AG08396 (cell line): ENCODE measurements around the gene MAP3K15.
"Not testable (repeated sequence)": the region's sequence is repeated elsewhere in the genome, so short reads cannot be mapped to it uniquely, and the experiment has no call there.

ENCODE experiments used
- DNase-seq: peaks from one replicate; pipeline ENCODE4 v3.0.0; 2012; ENCODE audit warnings: low spot score, mixed read lengths

MAP3K15 gene

DNA sequence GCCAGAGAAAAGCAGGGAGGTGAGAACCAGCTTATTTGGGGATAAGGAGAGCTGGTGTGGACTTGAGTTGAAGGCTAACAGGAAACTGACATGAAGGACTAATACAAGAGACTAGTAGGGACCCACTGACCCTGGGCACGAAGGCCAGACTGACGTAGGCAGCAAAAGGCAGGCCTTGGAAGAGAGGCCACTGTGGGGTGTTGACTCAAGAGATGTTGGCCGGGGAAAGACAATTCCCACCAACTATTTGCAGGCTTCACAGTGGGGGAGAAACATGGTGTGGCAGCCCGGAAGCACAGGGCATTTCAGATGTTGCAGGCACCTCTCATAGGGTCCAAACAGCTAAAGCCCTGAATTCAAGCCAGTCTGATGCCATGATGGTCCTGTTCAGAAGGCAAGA is 24.4 kb upstream of the MAP3K15 start:
- DNase-seq, result no peak

DNA sequence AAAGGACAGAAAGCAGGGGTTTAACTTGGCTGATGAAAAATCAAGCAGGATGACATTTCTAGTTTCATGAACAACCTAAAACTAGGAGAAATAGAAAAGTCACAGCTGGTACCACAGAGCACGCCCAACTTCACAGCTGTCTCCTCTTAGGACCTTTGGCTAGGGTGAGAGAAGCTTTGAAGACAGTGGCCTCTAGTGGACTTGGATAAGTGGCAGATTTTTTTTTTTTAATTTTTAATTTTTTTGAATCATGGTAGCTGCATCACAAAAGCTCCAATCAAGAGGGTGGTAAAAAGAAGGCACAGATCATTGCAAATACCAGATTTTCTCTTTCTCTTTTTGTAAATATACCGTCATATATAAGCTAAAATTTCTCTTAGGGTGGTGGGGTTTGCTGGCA is 20.2 kb upstream of the MAP3K15 start:
- peak; percentile 52 for DNase-seq

DNA sequence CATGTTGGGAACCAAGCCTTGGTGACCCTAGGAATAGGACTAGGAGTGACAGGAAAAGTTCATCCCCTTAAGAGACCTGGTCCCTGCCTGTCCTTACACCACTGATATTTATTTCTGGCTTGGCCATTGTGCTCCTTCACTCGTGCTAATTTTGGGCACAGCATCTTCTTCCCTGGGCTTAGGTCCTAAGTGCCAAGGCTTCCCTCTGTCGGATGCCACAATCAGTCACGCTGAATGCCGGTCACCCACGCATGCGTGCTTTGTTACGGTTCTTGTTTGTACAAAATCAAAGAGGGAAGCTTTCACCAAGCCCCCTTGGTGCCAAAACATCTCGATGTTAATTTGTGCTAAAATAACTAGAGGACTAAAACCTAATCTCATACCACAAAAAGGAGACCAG is 17.4 kb upstream of the MAP3K15 start:
- DNase-seq, result no peak

DNA sequence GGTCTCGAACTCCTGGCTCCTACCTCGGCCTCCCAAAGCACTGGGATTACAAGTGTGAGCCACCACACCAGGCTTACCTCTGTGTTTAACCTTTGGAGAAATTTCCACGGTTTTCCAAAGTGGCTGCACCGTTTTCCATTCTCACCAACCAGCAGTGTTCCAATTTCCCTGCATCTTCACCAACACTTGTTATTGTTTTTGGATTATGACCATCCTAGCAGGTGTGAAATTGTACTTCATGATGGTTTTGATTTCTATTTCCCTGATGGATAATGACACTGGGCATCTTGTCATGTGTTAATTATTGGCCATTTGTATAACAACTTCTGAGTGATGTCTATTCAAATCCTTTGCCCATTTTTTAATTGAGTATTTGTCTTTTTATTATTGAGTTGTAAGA is 2.7 kb upstream of the MAP3K15 start:
- no peak for DNase-seq

DNA sequence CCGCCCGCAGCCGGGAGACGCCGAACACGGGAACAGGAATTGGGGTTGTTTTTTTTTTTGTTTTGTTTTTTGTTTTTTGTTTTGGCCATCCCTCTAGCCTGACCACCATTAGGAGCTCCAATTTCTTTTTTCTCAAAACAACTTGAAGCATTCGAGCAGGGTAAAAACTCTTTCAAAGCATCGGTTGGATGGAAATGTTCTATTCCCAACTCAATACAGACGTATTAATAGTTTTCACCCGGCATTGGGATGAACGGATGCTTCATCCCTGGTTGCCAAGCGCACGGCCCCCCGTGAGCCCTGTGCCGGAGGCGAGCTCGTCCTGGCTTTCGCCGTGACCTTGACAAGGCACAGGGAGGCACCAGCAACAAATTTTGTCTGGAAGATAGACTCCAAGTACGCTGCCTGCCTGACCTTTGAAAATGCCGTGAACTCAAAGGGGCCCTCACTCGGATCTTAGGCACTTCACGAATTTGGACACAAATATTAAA is 352 bp upstream of the MAP3K15 start:
- DNase-seq, result no peak

DNA sequence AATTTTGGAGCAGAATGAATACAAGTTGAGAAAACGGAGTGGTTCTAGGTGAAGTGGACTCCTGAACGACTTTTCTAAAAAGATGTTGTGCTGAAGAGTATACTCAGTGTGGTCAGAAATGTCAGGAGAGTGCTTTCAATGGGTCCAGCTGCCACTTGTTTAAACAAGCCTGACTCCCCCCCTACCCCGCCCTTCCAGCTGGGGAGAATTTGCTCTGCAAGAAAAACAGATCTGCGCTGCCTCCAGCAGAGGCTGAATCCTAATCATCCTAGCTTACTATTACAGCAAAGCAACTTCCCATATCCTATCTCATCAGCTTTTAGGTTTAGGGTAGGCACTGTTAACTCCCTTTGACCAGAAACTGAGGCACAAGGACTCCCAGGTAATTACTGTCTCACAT is 1.9 kb downstream of the MAP3K15 start:
- DNase-seq, result peak; percentile 13

DNA sequence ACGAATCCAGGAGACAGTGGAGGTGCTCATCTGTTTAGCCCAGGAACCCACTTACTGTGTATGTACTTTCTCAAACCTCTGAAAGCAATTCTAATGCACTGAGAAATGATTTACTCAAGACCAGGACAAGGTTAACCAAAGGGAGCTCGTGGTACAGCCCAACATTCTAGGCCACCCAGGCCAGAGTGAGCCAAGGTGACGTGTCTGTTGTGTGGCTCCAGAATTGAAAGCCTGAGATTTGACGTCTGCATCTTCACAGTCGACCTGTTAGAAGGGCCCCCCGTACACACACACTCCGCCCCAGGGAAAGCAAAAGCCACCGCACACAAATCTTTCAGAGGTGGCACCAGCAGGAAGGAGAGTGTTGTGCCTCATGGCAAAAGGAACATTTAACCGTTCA is 2.3 kb downstream of the MAP3K15 start:
- no peak for DNase-seq

DNA sequence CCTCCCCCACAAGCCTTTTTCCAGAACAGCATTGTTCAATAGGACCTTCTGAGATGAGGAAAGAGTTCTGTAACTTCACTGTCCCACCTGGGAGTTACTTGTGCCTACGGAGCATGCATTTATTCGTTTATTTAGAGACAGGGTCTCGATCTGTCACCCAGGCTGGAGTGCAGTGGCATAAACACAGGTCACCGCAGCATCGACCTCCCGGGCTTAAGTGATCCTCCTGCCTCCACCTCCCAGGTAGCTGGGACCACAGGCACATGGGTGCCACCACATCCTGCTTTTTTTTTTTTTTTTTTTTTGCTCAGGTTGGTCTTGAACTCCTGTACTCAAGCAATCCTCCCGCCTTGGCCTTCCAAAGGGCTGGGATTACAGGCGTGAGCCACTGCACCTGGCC is 2.9 kb downstream of the MAP3K15 start:
- DNase-seq, result no peak

DNA sequence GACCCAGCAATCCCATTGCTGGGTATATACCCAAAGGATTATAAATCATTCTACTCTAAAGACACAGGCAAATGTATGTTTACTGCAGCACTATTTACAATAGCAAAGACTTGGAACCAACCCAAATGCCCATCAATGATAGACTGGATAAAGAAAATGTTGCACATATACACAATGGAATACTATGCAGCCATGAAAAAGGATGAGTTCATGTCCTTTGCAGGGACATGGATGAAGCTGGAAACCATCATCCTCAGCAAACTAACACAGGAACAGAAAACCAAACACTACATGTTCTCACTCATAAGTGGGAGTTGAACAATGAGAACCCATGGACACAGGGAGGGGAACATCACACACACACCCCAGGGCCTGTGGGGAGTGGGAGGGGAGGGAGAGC is 3.5 kb downstream of the MAP3K15 start:
- not testable (repeated sequence) for DNase-seq

DNA sequence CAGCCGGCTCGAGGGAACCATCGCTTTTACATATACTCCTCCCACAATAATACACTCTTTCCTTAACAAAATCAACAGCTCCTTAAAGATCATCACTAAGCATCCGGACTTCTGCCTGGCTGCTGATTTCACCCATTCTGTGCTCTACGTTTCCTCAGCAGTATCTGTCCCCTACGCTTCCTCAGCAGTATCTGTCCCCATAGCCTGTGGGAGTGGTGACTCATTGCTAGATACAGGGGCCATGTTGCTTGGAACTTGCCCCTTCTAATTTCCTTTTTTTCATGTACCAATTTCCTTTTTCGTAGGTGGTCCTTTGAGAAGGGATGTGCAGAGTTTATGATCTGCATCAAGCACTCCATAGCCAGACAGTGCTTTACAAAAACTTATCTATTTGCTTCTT is 18.6 kb downstream of the MAP3K15 start:
- no peak for DNase-seq

DNA sequence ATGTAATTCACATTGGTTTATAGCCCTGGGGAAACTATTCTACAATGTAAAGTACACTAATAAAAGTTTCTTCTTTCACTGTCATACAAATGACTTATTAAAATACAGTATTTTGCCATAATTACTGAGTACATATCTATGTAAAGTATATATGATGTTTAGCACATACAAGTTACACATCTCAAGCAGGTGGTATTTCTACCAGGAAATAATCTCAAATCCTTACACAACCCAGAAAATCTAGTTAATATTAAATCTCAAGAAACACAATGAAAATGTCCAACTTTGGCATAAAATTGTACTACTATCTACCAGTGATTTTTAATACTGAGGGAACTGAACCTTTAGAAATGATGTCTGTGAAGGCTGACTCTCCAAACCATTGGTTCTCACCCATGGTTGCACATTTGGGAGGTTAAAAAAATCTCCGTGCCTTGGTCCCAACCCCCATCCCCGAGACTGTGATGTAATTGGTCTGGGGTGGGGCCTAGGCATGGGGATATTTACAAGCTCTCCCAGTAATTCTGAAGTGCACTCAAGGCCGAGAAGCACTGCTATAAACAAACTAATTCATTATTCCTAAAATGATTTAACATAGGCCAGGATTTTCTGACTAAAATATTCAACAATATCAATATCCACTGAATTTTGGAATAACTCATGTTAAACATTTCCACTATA is 27.6 kb downstream of the MAP3K15 start:
- DNase-seq, result no peak

DNA sequence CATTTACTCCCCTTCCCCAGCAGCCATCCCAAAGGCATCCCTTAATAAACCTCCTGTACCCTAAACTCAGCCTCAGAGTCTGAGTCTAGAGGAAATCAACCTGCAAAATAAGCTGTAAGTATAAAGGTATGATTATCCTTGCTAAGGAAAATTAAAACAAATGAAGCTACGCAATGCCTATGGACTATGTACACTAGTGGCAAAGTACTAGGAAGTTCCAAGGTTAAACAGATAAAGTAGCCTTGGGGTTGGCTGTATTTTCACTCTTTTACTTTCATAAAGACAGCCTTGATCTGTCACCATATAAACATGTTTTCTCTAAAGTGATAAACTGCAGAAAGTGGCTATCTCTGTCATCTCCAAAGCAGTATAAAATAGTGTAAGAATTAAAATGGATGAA is 35.9 kb downstream of the MAP3K15 start:
- no peak for DNase-seq

DNA sequence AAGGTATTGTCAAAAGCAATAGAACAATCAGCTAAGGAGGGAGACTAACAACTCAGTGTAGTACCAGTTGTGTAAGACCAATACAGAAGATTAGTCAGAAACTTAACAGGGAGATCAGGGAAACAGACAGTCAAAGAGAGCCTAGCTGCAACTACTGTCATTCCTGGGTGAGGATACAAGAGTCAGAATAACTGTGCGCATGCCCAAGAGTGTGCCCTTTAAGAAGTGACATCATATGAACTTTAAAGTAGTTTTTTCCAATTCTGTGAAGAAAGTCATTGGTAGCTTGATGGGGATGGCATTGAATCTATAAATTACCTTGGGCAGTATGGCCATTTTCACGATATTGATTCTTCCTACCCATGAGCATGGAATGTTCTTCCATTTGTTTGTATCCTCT is 46.9 kb downstream of the MAP3K15 start:
- not testable (repeated sequence) for DNase-seq

DNA sequence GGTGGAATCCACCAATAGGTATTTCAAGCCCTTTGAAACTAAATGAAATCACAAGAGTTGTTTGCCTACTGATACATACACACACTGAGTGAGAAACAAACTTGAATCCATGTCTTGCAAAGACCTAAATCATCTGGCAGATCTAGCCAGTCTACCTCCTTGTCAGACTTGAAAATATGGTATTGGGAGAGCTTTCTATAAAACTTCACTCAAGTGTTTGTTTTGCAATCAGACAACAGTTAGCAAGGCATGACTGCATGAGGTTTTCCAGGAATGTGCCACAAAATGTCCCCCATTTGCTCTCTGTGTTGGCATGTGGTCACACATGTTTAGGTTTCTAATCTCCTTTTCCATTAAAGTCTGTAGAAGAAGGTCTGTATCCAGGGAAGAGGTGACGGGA is 52.4 kb downstream of the MAP3K15 start:
- no peak for DNase-seq

DNA sequence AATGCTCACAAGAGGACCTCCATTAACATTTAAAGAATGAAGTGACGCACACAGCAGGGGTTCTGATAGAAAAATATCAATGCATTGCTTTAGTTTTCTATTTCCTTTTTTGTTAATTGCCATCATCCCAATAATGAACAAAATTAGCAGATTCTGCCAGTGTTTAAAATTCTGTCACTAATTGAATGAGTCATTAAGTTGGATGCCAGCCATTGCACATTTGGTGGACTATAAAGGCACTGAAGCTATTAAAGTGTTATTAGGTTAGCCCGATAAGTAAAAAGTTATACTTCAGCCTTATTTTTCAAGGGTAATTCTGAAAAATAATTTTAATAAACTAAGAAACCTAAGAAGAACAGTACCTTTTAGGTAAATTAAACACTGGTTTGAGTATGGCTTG is 53.1 kb downstream of the MAP3K15 start:
- no peak for DNase-seq

DNA sequence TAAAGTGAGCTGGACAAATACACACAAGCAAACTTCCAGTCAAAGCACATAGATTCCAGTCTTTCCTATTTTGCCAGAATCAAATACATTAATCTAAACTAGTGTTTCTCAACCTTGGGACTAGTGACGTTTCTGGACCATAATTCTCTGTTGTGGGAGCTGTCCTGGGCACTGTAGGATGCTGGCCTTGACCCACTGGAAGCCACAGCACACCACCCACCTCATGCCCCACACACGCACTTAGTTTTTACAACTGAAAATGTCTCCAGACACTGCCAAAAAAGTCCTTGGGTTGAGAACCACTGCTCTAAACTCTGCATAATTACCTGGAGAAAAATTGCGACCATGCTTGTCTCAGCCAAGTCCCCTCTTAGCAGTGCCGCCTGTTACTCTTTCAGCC is 57.6 kb downstream of the MAP3K15 start:
- no peak for DNase-seq

DNA sequence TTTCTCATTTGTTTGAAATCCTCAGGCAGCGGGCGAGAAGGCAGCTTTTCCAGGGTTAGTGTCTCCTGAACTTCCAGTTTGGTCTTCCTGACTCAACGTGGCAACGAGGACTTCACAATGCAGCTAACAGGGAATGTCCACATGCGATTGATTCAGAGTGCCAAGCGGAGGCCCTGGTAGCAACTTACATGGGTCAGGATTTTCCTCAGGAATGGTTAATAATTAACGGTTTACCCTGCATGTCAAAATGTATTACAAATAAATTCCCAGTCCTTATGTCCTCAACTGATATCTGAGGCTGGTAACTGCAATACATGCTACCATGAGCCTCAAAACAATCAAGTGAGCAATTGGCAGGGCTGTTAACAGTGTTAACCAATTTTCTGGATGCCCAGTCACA is 67.2 kb downstream of the MAP3K15 start:
- DNase-seq, result no peak

DNA sequence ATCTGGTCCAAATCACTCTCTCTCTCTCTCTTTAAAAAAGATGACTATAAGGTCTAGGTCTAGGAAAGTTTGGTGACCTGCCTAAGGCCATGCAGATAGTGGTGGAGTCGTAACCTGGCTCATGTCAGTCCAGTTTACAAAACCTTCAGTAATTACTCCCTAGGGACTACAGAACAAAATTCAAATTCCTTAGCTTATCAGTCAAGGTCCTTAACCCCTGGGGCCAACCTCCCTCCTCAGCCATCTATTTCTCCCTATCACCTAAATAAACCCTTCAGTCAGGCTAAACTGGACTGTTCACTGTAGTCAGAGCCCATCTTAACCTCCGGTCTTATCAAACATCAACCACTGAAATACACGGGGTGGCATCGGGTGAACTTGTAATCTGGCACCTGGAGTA is 68.9 kb downstream of the MAP3K15 start:
- no peak for DNase-seq

DNA sequence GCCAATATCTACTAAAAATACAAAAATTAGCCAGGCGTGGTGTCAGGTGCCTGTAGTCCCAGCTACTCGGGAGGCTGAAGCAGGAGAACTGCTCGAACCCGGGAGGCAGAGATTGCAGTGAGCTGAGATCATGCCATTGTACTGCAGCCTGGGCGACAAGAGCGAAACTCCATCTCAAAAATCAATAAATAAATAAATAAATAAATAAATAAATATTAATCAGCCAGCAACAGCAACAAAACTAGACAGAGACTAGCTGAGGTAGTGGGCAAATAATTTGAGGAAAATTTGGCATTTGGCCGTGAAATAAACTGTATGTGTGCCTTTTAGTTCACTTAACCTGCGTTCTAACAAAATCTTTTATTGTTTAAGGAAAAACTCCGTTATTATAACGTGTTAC is 69.5 kb downstream of the MAP3K15 start:
- DNase-seq, result not testable (repeated sequence)

DNA sequence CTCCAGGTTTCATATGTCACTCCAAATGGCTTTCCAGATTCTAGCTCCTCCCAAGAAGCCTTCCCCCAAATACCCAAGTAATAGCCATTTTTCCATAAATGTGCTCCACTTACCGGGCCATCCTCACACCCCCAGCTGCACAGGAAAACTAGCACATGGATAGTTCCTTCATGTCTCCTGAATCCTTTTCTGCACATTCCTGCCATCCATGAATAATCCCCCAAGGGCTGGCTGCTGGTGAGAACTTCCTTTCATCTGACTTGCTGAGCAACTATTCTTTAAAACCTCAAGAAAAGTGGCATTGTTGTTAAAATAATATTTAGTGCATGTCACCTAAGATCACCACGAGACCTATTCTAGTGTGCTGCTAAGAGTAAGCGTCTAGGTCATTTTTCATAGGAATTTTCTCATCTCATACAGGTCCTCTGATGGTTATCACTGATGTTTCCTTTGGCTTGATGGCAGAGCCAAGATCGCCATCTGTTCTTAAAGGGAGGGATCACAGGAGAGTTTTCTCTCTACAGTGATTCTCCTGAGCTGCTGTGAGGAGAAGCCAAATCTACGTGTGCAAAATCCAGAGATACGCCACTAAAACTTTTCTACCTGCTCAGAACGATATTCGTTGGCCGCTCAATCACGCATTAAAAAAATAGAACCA is 71.3 kb downstream of the MAP3K15 start:
- no peak for DNase-seq

DNA sequence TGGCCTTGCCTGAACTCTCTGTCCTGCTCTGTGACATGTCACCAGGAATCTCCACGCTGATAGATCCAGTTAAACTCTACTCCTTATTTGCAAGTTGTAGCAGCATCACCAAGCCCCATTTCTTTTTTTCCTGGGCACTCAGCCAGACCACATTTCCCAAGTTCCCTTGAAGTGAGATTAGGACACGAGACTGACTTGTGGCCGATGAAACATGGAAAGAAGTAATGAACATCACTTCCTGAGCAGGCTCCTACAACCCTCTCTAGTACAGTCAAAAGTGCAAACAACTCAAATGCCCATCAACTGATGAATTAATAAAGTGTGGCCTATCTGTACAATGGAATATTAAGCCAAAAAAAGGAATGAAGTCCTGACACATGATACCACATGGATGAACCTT is 74.6 kb downstream of the MAP3K15 start:
- DNase-seq, result peak; percentile 12

DNA sequence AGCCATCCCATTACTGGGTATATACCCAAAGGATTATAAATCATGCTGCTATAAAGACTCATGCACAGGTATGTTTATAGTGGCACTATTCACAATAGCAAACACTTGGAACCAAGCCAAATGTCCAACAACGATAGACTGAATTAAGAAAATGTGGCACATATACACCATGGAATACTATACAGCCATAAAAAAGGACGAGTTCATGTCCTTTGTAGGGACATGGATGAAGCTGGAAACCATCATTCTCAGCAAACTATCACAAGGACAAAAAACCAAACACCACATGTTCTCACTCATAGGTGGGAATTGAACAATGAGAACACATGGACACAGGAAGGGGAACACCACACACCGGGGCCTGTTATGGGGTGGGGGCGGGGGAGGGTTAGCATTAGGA is 92.6 kb downstream of the MAP3K15 start:
- not testable (repeated sequence) for DNase-seq

DNA sequence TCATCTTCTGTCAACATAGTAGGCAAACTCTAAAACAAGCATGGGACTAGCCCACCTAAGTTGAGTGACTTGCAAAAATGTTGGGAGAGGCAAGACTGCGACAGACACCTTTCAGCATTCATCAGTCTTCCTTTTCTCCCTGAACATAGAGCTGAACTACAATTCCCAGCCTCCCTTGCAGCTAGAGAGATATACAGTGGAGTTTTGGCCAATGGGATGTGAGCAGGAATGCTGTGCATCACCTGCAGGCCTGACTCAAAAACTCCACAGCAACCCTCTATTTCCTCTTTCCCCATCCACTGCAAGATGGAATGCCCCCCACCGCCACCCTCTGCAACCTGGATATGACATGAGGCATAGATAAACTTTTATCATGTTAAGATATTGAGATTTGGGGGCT is 105.0 kb downstream of the MAP3K15 start:
- DNase-seq, result no peak

DNA sequence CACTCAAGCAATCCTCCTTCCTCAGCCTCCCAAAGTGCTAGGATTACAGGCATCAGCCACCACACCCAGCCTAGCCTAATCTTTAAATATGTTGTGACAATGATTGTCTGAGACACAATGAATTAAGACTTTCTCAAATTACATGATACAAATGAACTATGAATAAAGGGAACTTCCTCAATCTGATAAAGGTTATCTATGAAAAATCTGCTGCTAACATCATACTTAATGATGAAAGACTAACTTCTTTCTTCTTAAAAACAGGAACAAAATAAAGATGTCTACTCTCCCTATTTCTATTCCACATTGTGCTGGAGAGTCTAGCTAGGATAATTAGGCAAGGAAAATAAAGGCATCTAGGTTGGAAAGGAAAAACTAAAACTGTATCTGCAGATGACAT is 111.6 kb downstream of the MAP3K15 start:
- no peak for DNase-seq
